Cerebellar cortex (tissue), 1 donor: Measurements from ENCODE around the gene FGF2.

Source experiments
- DNase-seq: peaks from one replicate; pipeline ENCODE4 v3.0.0-alpha.2; 2015; ENCODE audit warnings: low spot score

FGF2 gene

DNA sequence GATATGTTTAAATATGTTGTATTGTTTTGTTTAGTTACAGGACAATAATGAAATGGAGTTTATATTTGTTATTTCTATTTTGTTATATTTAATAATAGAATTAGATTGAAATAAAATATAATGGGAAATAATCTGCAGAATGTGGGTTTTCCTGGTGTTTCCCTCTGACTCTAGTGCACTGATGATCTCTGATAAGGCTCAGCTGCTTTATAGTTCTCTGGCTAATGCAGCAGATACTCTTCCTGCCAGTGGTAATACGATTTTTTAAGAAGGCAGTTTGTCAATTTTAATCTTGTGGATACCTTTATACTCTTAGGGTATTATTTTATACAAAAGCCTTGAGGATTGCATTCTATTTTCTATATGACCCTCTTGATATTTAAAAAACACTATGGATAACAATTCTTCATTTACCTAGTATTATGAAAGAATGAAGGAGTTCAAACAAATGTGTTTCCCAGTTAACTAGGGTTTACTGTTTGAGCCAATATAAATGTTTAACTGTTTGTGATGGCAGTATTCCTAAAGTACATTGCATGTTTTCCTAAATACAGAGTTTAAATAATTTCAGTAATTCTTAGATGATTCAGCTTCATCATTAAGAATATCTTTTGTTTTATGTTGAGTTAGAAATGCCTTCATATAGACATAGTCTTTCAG is 68.8 kb downstream of the FGF2 start:
- no peak for DNase-seq

DNA sequence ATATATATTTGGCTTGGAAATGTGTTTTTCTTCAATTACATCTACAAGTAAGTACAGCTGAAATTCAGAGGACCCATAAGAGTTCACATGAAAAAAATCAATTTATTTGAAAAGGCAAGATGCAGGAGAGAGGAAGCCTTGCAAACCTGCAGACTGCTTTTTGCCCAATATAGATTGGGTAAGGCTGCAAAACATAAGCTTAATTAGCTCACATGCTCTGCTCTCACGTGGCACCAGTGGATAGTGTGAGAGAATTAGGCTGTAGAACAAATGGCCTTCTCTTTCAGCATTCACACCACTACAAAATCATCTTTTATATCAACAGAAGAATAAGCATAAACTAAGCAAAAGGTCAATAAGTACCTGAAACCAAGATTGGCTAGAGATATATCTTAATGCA is 69.6 kb downstream of the FGF2 start:
- no peak for DNase-seq

DNA sequence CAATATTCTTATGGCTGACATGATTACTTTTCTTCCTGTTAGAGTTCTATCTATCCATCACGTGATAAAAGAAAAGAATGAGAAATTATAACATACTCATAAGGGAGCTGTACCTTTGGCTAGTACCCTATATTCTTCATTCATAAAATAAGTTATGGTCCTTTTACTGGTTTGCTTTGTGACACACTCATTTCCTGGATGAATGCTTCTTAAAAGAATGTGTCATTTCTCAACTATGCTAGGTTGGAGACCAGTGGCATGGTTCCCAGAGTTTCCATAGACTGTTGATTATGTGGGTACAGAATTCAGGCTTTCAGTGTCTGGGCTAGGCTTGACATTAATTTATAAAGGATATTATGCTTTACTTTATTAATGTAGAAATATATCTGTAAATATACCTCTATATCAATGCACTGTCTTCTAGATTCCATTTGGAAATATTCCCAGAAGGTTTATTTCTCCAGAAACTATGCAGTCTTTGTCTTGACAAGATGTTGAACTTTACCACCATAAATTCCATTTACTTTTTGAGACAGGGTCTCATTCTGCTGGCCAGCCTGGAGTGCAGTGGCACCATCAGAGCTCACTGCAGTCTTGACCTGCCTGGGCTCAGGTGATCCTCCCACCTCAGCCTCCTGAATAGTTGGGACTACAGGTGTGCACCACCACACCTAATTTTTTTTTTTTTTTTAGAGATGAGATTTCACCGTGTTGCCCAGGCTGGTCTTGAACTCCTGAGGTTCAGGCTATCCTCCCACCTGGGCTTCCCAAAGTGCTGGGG is 71.9 kb downstream of the FGF2 start:
- no peak for DNase-seq

DNA sequence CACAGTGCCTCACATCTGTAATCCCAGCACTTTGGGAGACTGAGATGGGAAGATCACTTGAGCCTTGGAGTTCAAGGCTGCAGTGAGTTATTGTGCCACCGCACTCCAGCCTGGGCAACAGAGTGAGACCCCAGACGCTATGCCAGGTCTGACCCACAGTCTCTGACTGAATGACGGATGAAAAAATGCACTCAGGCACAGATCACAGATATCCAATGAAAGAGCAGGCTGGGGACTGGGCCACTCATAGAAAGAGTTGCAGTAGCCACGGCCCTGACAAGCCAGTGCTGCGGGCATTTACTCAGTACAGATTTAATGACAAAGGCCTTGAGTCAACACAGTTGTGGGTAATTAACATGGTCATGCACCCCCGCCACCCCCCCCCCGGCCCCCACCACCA is 73.1 kb downstream of the FGF2 start:
- DNase-seq, result no peak

DNA sequence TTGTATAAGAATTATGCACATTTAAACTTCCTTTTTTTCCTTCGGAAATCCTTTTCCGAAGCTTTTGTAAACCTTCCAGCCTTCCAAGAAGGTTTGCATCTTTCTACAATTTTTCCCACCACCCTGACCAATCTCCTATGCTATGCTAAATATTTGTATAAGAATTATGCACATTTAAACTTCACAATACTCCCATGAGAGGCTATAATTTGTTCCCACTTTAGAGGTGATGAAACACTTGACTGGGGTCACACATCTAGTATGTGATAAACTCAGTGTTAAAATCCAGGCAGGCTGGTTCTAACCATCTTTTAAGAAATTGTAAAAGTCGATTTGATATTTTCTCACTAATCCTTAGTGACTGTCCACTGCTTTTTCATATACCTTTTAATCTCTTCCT is 73.7 kb downstream of the FGF2 start:
- no peak for DNase-seq

DNA sequence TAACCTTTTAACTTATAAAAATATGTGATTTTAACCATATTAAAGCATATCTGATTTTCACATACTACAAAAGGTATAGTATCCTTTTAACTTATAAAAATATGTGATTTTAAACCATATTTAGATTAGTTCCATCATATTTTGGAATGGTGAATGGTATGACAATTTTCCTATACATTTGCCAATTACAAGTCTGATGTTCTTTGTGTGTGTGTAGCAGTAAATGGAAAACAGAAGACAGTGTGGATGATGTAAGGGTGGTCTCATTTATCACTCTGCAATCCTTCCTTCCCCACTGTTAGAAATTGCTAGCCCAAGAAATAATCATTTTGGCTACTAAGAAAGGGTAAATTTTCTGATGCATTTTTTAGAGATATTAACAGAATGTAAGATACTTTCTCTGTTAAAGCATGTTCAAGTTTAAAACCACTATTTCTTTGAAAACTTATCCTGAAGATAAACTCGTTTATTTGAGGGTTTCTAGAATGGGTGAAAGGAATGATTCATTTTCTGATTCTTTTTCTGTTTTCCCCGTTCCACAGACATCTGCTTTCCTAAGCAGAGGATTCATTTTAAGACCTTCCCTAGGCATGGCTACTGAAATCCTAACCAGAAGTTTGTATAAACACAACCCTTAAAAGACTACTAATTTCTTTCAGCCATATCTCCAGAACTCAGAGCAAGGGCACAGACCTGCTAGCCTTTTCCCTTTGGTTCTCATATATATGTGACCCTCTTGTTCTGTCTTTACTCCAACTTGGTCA is 74.8 kb downstream of the FGF2 start:
- no peak for DNase-seq

DNA sequence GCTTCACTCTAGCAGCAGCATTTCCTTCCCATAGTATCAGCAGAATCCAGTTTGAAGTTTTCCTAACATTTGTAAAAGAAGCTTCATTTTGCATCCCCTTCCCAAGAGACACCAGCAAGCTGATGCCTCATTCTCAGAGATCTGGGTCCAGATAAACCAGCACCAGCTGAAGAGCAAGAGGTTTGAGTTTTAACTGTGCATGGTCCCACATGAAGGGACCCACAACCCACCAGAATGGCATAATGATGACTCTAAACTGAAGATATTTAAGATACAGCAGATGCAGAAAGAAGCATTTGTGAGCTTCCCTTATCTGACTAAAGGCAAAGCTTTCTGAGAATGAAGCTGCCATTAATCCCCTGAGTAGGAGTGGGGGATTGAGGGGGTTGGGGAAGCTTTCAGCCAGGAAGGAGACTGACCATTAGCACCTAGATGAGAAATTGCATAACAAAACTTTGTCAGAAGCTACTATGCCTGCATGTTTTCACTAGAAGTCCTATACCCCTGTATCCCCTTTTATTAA is 77.2 kb downstream of the FGF2 start:
- DNase-seq, result no peak

DNA sequence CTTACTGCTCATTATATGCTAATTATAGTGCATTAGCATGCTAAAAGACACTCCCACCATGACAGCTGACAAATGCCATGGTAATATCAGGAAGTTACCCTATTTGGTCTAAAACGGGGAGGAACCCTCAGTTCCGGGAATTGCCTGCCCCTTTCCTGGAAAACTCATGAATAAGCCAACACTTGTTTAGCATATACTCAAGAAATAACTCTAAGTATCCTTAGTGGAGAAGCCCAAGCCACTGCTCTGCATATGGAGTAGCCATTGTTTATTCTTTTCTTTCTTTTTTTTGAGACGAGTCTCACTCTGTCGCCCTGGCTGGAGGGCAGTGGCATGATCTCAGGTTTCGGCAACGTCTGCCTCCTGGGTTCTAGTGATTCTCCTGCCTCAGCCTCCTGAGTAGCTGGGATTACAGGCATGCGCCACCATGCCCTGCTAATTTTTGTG is 80.3 kb downstream of the FGF2 start:
- no peak for DNase-seq

DNA sequence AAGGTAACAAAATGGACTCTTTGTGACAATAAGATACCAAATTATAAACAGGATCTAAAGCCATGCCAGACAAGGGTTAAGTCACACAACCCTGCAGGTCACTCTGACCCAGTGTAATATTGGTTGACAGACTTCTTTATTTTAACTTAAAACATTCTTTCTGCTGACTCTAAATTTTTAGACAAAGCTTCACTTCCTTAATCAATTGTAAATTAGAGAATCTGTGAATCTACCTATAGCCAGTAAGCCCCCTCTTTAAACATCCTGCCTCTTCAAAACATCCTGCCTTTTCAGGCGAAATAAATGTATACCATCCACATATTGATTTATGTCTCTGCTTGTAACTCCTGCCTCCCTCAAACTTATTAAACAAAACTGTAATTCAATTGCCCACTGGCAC is 81.6 kb downstream of the FGF2 start:
- no peak for DNase-seq

DNA sequence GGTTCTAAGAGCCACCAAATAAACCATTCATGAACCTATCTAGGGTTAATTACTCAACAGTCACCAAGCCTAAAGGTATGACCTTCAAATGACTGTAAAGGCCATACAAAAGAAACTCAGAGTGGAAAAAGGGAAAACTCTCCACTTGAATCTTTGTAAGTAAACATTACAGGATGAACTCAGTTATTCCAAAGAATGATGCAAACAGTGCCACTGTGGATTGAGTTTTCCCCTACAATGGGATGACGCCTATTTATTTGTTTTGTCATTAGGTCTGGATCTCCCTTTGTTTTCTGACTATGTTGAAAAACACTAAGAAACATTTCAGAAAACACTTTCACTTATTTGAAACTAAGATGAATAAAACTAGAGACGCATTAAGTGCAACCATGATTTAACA is 83.1 kb downstream of the FGF2 start:
- no peak for DNase-seq

DNA sequence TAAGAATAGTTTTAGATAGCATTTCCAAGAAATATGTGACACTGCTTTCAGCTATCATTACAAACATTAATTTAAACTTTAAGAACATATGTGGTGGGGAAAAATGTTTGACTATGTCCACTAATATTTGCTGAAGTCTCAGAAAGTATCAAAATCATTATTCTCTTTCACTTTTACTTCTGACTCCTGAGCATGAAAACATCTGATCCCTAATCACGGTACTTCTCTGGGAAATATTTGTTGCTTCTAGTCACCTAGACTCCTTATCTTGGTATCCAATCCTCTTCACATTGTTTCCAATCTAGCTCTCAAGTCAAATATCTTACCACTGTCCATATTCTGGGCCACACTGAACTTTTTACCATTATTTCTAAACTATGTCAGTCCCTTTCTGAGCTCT is 85.0 kb downstream of the FGF2 start:
- DNase-seq, result no peak

DNA sequence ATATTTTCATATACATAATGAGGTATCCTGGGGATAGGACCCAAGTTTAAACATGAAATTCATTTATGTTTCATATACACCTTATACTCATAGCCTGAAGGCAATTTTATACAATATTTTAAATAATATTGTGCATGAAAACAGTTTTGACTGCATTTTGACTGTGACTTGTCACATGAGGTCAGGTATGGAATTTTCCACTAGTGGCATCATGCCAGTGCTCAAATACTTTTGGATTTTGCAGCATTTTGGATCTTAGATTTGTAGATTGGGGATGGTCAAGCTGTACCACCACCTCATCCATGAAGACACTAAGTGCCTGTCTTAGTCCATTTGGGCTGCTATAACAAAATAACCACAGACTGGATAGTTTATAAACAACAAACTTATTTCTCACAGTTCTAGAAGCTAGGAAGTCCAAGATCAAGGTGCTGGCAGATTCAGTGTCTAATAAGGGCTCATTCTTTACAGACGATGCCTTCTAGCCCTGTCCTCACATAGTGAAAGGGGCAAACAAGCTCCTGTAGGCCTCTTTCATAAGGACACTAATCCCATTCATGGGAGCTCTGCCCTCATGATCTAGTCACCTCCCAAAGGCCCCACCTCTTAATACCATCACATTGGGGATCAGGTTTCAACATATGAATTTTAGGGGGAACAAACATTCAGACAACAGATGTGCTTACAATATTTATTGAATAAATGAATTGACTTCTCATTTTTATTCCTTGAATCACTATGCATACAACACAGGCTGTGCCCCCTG is 86.4 kb downstream of the FGF2 start:
- no peak for DNase-seq

DNA sequence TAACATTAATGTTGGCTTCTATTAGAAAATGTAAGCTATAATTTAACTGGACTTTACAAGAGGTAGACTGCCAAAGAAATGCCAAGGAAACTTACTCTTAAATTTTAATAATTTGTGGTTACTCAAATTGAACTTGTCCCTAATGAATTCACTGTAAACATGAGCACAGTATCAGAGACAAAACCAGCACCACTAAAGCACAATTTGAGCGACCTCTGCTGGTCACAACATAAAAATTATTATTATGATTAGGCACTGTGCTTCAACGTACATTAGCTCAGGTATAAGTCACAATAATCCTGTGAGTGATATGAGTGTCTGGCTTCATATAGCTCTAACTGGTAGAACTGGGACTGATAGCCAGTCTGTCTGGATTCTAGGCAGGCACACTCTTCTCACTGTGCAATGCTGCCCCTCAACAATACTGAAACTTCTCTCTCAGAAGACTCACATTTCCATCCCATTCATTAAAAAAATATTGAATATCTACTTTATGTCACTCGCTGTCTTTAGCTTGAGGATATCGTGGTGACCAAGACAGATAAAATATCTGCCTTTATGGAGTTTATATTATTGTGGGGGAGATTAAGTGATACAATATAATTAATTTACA is 87.8 kb downstream of the FGF2 start:
- peak; percentile 29 for DNase-seq

DNA sequence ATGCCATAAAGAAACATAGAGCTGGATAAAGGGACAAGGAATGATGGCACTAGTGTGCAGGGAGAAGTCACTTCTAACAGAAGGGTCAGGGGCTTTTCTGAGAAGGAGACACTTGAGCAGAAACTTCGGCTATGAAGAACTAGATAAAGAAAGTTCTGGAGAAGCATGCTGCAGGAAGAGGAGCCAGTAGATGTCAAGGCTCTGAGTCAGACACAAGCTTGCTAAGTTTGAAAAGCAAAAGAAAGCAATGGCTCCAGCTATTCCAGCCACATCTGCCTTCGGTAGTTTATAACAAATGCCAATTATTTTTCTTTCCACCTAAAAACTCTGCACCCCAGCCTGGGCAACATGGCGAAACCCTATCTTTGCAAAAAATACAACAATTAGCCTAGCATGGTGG is 88.3 kb downstream of the FGF2 start:
- DNase-seq, result no peak

DNA sequence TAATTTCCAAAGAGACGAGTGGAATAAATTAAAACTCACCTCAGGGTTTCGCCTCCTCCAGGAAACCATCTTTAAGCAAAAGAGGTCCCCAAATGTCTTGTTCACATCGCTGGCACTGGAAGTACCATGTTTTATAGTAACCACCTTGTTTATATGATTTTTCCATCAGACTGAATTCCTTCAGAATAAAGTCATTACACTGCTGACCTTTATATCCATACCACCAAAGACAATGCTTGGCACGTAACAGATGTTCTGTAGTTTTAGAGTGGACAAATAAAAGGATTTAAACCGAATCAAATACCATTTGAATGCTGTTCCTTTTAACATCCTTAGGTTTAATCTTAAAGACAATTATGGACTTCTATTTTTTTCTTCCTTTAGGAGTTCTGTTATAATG is 91.1 kb downstream of the FGF2 start:
- no peak for DNase-seq

DNA sequence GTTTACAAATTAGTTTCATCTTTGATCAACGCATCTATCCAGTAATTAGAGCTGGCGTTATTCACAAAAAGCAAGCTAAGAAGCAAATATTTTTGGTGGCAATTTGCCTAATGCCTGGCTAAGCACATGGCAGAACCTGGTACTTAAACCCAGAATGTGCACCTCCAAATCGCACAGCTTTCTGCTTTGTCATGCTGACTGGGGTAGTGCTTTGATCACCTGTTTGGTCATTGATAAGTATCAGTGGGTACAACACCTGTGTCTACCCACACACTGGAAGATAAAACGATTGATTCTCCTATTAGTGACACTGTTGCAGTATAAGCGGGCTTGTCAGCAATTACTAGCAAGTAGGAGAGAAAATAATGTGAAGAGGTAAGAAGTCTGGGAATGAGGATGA is 93.8 kb downstream of the FGF2 start:
- no peak for DNase-seq

DNA sequence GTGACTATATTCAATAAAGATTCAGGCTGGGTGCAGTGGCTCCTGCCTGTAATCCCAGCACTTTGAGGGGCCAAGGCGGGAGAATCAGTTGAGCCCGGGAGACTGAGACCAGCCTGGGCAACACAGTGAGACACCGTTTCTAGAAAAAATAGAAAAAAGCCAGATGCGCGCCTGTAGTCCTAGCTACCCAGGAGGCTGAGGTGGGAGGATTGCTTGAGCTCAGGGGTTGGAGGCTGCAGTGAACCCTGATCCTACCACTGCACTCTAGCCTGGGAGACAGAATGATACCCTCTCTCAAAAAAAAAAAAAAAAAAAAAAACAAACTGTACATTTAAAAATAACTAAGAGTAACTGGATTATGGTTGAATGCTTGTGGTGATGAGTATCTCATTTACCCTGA is 94.7 kb downstream of the FGF2 start:
- DNase-seq, result no peak

DNA sequence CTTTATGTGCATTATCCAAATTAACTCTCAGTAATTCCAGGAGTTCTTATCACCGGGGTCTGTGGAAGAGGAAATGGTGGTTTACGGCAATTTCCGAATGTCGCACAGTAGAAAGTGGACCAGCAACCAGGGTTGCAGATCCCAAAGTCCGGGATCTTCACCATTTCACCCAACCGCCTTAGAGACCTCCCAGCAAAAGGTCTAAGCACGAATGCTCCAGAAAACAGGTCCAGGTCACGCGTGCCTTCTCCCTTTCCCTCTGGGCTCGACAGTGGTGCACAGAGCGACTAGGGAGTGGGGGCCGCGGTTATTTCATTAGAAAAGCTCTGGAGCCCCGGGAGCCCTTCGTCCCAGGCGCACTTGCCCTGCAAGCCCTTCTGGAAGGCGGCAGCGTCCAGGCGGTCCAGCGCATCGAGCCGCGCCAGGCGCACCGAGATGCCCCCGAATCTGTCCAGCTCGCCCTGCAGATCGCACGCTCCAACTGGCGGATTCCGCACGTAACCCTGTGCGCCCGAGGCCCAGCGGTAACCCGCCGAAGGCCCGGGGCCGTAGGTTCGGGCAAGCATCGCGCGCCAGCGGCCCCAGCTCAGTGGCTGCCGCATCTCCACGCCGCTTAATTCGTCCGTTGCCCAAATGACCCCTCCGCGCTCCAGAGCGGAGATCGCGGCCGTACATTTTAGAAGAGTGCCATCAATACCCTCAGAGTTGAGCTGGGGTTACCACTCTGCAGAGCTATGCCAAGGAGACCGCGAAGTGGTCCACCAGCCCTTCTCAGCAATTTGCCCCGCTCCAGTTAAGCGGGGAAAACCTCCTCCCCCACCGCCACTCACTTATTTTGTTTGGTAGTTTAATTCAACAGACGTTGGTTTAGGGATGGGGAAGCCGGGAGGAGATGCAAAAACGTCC is 95.6 kb downstream of the FGF2 start, which contains the start of gene NUDT6:
NUDT6 (minus strand) TSS at position 627 of the 906 bp plus-strand sequence; CDS start at position 602, 25 bp downstream.
- peak; percentile 87 for DNase-seq

DNA sequence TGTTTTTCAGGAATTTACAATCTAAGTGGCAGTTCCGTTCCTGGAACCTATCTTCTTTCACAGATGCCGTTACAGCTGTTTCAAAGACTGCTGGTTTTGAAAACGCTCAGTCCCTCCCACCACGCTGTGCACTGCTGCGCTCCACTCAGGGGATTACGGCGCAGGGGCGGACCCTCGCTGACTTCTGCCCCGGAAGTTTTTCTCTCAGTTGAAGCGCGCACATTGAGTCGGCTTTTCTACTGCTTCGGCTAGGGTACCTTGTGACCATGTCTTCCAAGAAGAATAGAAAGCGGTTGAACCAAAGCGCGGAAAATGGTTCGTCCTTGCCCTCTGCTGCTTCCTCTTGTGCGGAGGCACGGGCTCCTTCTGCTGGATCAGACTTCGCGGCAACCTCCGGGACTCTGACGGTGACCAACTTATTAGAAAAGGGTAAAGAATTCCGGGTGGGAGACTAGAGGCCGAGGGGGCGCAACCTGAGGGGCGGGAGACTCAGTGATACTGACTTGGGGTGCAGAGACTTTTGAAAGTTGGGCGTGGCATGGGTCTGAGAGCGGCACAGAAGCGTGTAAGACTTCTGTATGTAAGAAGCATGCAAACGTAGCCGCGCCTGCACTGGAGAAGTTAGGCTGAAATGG is 96.4 kb downstream of the FGF2 start:
- DNase-seq, result peak; percentile 95

DNA sequence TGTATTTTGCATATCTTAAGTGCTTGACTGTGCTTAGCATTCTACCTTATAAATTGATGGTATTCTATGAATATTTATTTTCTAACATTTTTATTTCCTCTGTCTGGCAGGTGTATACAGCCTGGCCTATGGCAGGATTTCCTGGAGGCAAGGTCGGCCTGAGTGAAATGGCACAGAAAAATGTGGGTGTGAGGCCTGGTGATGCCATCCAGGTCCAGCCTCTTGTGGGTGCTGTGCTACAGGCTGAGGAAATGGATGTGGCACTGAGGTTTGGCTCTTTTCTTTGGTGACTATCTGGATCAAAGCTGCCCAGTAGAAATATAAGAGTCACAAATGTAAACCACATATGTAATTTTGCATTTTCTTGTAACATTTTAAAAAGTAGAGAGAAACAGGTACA is 102.3 kb downstream of the FGF2 start:
- no peak for DNase-seq
